K562 (cell line): ENCODE data around the gene TMEM132D. TPM values are rescaled to one million over a fixed set of nuclear protein-coding genes. Genes with fewer than 3 reads are reported as not detected.
A peak's percentile ranks its signal among the peaks of the same experiment; 100 is the strongest.

Experiments
- AFF1 ChIP-seq, 2 experiments: fragments of 450-650 bp; IDR thresholded peaks; 2 replicates each; pipeline ENCODE4 v1.6.1; 2018; ENCODE audit warnings: mild to moderate bottlenecking in 2 of 2, low read depth in 1 of 2; ENCODE audit not compliant: partially characterized antibody in 2 of 2
- AFF4 ChIP-seq: sonication (generic); formaldehyde crosslinking; IDR thresholded peaks from 2 replicates; pipeline ENCODE4 v1.8.0; 2023; ENCODE audit warnings: mild to moderate bottlenecking, missing genetic modification reagents
- DACH1 ChIP-seq: fragments of 450-650 bp; IDR thresholded peaks from 2 replicates; pipeline ENCODE4 v1.6.1; 2018; ENCODE audit not compliant: partially characterized antibody
- EP400 ChIP-seq: fragments of 450-650 bp; IDR thresholded peaks from 2 replicates; pipeline ENCODE4 v1.6.1; 2017; ENCODE audit warnings: antibody characterized with exemption, mild to moderate bottlenecking, moderate library complexity
- ESRRB ChIP-seq: fragments of 250-450 bp; sonication (Bioruptor Pico); IDR thresholded peaks from 2 replicates; pipeline ENCODE4 v1.5.0; 2020; ENCODE audit warnings: mild to moderate bottlenecking, moderate library complexity, borderline replicate concordance
- GTF2B ChIP-seq: IDR thresholded peaks from 2 replicates; pipeline ENCODE4 v1.6.1; 2011; ENCODE audit not compliant: insufficient read length; ENCODE audit errors: extremely low read depth
- HDAC1 ChIP-seq, 2 experiments: fragments of 450-650 bp; IDR thresholded peaks; 2 replicates each; pipeline ENCODE4 v1.6.1; 2016 to 2017; ENCODE audit warnings: inconsistent platforms in 1 of 2, mild to moderate bottlenecking in 1 of 2, moderate library complexity in 1 of 2
- HSF4 ChIP-seq: fragments of 250-450 bp; sonication (Bioruptor Pico); IDR thresholded peaks from 2 replicates; pipeline ENCODE4 v2.1.2; 2022; ENCODE audit warnings: mild to moderate bottlenecking, moderate library complexity, borderline replicate concordance
- KAT2B ChIP-seq: IDR thresholded peaks from one replicate; pipeline ENCODE4 v1.6.1; 2012; ENCODE audit warnings: low read depth, mild to moderate bottlenecking, control low read depth, inconsistent platforms, low read length, moderate library complexity
- KAT7 ChIP-seq: sonication (generic); formaldehyde crosslinking; IDR thresholded peaks from 2 replicates; pipeline ENCODE4 v1.8.0; 2022; ENCODE audit warnings: missing genetic modification reagents, mild to moderate bottlenecking, borderline replicate concordance
- MAZ ChIP-seq, 2 experiments: fragments of 450-650 bp in 1 of 2; sonication (generic) in 1 of 2; formaldehyde crosslinking; IDR thresholded peaks in 1 of 2; conservative IDR thresholded peaks in 1 of 2; 2 replicates each; pipeline versions ENCODE4 v1.4.0 to v1.5.0; 2020; ENCODE audit warnings: mild to moderate bottlenecking in 1 of 2, missing genetic modification reagents in 1 of 2
- RBM14 ChIP-seq: fragments of 200-400 bp; formaldehyde crosslinking; IDR thresholded peaks from 2 replicates; pipeline ENCODE4 v1.6.1; 2018; ENCODE audit warnings: low read depth, mild to moderate bottlenecking, low read length, moderate library complexity, borderline replicate concordance; ENCODE audit not compliant: insufficient read depth
- RCOR1 ChIP-seq, 2 experiments: IDR thresholded peaks; 2 replicates each; pipeline ENCODE4 v1.6.1; 2012; ENCODE audit warnings: low read depth in 2 of 2, low read length in 2 of 2, borderline replicate concordance in 1 of 2, improper control_type of control experiment in 1 of 2
- SLC30A9 ChIP-seq: fragments of 250-450 bp; sonication (Bioruptor Pico); IDR thresholded peaks from 2 replicates; pipeline ENCODE4 v1.8.0; 2022; ENCODE audit warnings: mild to moderate bottlenecking, moderate library complexity
- SP2 ChIP-seq: IDR thresholded peaks from 2 replicates; pipeline ENCODE4 v1.6.1; 2011; ENCODE audit warnings: mild to moderate bottlenecking, low read depth, low read length, moderate library complexity; ENCODE audit not compliant: poor library complexity, severe bottlenecking; ENCODE audit errors: extremely low read depth
- TAF9B ChIP-seq: fragments of 450-650 bp; IDR thresholded peaks from 2 replicates; pipeline ENCODE4 v1.6.1; 2018; ENCODE audit warnings: mild to moderate bottlenecking; ENCODE audit not compliant: partially characterized antibody
- ZNF175 ChIP-seq: fragments of 200-800 bp; sonication (Bioruptor generic); IDR thresholded peaks from 2 replicates; pipeline ENCODE4 v1.6.1; 2016; ENCODE audit warnings: low read depth, mild to moderate bottlenecking, missing genetic modification characterization, missing compliant biosample characterization
- ZNF239 ChIP-seq: fragments of 250-450 bp; sonication (Bioruptor Pico); IDR thresholded peaks from 2 replicates; pipeline ENCODE4 v1.4.0; 2020; ENCODE audit warnings: mild to moderate bottlenecking
- ZZZ3 ChIP-seq: fragments of 450-650 bp; IDR thresholded peaks from 2 replicates; pipeline ENCODE4 v1.6.1; 2016; ENCODE audit warnings: antibody characterized with exemption, mild to moderate bottlenecking, moderate library complexity
- polyA plus RNA-seq, 8 experiments: library from polyadenylated mRNA; depleted of rRNA in 4 of 8; stranded (reverse) in 5 of 8; unstranded in 3 of 8; fragments of >200 nt; fragmentation: Nextera tagmentation in 2 of 8; fragmentation: Illumina TruSeq in 1 of 8; extraction: Ambion mirVana in 2 of 8; extraction: Trizol in 1 of 8; gene quantifications; 2 replicates each; pipeline versions ENCODE4 v1.2.1 to v1.2.3, GENCODE V29; 2011 to 2014; ENCODE audit warnings: inconsistent platforms in 1 of 8, missing spikeins in 1 of 8
- total RNA-seq, 7 experiments: library from RNA; depleted of rRNA in 6 of 7; stranded (reverse); fragments of >200 nt in 6 of 7; fragmentation: Illumina TruSeq in 2 of 7; extraction: Trizol in 2 of 7; gene quantifications; 2 replicates each; pipeline versions ENCODE4 v1.2.1 to v1.2.3, GENCODE V29; 2011 to 2021; ENCODE audit warnings: low replicate concordance in 1 of 7

The TMEM132D gene
- total and polyA plus RNA-seq, 9 of the 15 experiments (the other 6 are each of a cell fraction or from before 2014, with no cell fraction given) = not detected

- TF ChIP-seq TAF9B = no peak
- no peak for TF ChIP-seq SLC30A9
- peak in 1 of 2 experiments; percentile 61; a peak in 1 of 4 replicates for TF ChIP-seq RCOR1 (IDR thresholded peaks at IDR 0.05; ENCODE audit: borderline replicate concordance in 1 of 2, low read depth in 2 of 2, low read length in 2 of 2)
- no peak for TF ChIP-seq ZNF239 (CRISPR knock-in tag)
- TF ChIP-seq RBM14 = no peak
- TF ChIP-seq GTF2B = no peak
- TF ChIP-seq SP2 = no peak
- TF ChIP-seq AFF4 = no peak
- TF ChIP-seq ZNF175 (CRISPR knock-in tag) = peak; percentile 83
- TF ChIP-seq DACH1 = no peak
- TF ChIP-seq ESRRB (CRISPR knock-in tag) = no peak
- no peak for TF ChIP-seq KAT2B
- TF ChIP-seq KAT7 (CRISPR knock-in tag) = no peak
- TF ChIP-seq HDAC1 (IDR thresholded peaks at IDR 0.05) = no peak
- no peak for TF ChIP-seq HSF4
- TF ChIP-seq EP400 = peak; percentile 35; the same call in 1 of the 2 replicates
- TF ChIP-seq MAZ (CRISPR knock-in tag; conservative IDR thresholded peaks at IDR 0.05 in 1 of 2, IDR thresholded peaks at IDR 0.05 in 1 of 2) = no peak
- TF ChIP-seq AFF1 (IDR thresholded peaks at IDR 0.05; ENCODE audit: low read depth in 1 of 2, partially characterized antibody in 2 of 2) = peak in 1 of 2 experiments; percentile 54
- no peak for TF ChIP-seq ZZZ3
These were observed 243.7 kb downstream of the TMEM132D start (continued) for GRCh38 chr12:129659961-129660622.
